ENCODE results near the gene AHRR. TPM values are rescaled to one million over a fixed set of nuclear protein-coding genes. Genes with fewer than 3 reads are reported as not detected.

Gene AHRR
- polyA plus RNA-seq, 2 of the 4 experiments (the other 2 are of a cell fraction), result 1.2 to 1.7 TPM

- no peak overlapping the region for H3K4me2 ChIP-seq
- H3K4me1 ChIP-seq, result peaks cover 23% of the 10 kb centered on the region
- ATAC-seq, result peak in 1 of 2 experiments; percentile 19; a peak in 2 of 6 replicates
- 94% methylated on average over 10 of the region's 10 CpGs for WGBS (ENCODE audit: missing lambda C conversion rate)
- FAIRE-seq, result no peak
- H3K9me3 ChIP-seq, result no peaks in the 10 kb centered on the region
- POLR2A ChIA-PET, result no interaction called here
- CTCF ChIA-PET, result interaction anchor here (1.3 kb wide), 1 partner anchor 56 kb away, joined by 4 read pairs; no protein-coding TSS in a partner anchor
- H3K27ac ChIP-seq, result 0 out of 6 replicates have a peak overlapping the region, but pooled peaks of 1 of the 2 experiments have one; percentile 28
- DNase-seq (ENCODE audit: low read depth in 1 of 2, low spot score in 1 of 2), result no peak
- TF ChIP-seq PBX3 (IDR thresholded peaks at IDR 0.05), result no peak
- H3K4me3 ChIP-seq, result no peak overlapping the region
Observed at GRCh38 chr5:393846-394275, 72.3 kb downstream of the AHRR start.

- Histone ChIP-seq H3K4me2 (no peak overlapping the region), H3K4me3 (no peak overlapping the region), H3K27ac (peak overlapping the region in 1 of 2 experiments; percentile 60; a peak in 3 of 6 replicates), H3K4me1 (peaks cover 23% of the 10 kb centered on the region), H3K9me3 (no peaks in the 10 kb centered on the region)
- 89% methylated on average over 15 of the region's 18 CpGs for WGBS (ENCODE audit: missing lambda C conversion rate)
- TF ChIP-seq HMGXB4 (CRISPR knock-in tag; IDR thresholded peaks at IDR 0.05; ENCODE audit: borderline replicate concordance) (no peak), EP300 (IDR thresholded peaks at IDR 0.05) (no peak), BHLHE40 (IDR thresholded peaks at IDR 0.05; ENCODE audit: low read depth, low read length) (no peak), ZSCAN20 (CRISPR knock-in tag; IDR thresholded peaks at IDR 0.05) (no peak), MYC (IDR thresholded peaks at IDR 0.05; ENCODE audit: borderline replicate concordance, low read length) (no peak), RAD21 (conservative IDR thresholded peaks at IDR 0.05 in 1 of 2, IDR thresholded peaks at IDR 0.05 in 1 of 2) (no peak), CTCF (IDR thresholded peaks at IDR 0.05) (no peak), NPAS2 (CRISPR knock-in tag; IDR thresholded peaks at IDR 0.05; ENCODE audit: borderline replicate concordance) (no peak), MAX (IDR thresholded peaks at IDR 0.05) (no peak), HES2 (IDR thresholded peaks at IDR 0.05) (no peak), RFX5 (IDR thresholded peaks at IDR 0.05) (no peak), TP53 (CRISPR knock-in tag; IDR thresholded peaks at IDR 0.05) (no peak), CBX2 (IDR thresholded peaks at IDR 0.05; ENCODE audit: borderline replicate concordance, low read depth) (no peak), FOSB (CRISPR knock-in tag; IDR thresholded peaks at IDR 0.05) (no peak), EHF (CRISPR knock-in tag; IDR thresholded peaks at IDR 0.05) (no peak), GATA3 (IDR thresholded peaks at IDR 0.05; ENCODE audit: borderline replicate concordance) (no peak)
- CTCF ChIA-PET, result interaction anchor here (1.2 to 1.7 kb wide), 2 partner anchors 19 to 73 kb away, joined by 3 to 5 read pairs; partner anchors contain the start of gene AHRR
- ATAC-seq (no peak), DNase-seq (ENCODE audit: low read depth in 1 of 2, low spot score in 1 of 2) (no peak), FAIRE-seq (no peak)
- POLR2A ChIA-PET, result no interaction called here
Observed at GRCh38 chr5:394671-395155, 73.2 kb downstream of the AHRR start.
